ENCODE measurements around the gene MAPKAP1. TPM values are rescaled to one million over a fixed set of nuclear protein-coding genes. Genes with fewer than 3 reads are reported as not detected.

The MAPKAP1 gene
- total and polyA plus RNA-seq, 4 donors: 44.5 to 64.0 (median 62.6) TPM

DNA sequence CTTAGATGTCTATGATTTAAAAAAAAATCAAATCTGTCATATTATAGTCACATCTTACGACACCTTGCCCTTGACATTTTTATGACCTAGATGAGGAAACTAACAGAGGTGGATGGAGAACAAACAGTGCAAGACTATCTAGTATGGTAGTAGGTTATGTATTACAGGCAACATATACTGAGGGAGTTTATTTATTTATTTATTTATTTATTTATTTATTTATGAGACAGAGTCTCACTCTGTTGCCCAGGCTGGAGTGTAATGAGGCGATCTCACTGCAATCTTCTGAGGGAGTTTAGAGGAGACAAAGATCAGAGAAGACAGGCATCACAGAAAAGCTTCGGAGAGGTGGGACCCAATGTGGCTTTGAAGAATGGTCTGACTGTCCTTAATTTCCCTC is 35.6 kb upstream of the MAPKAP1 start:
- 100% methylated on average over 1 of the region's 3 CpGs for WGBS (ENCODE audit: insufficient coverage)

GRCh38 chr9:125739436-125739835 is 32.4 kb upstream of the MAPKAP1 start:
- WGBS (ENCODE audit: insufficient coverage): 100% methylated on average over 1 of the region's 3 CpGs
- Histone ChIP-seq H3K4me1 (ENCODE audit: control insufficient read depth, insufficient read depth, low read length) (no peaks in the 10 kb centered on the region), H3K27me3 (ENCODE audit: control insufficient read depth, insufficient read depth, low read length) (no peaks in the 10 kb centered on the region), H3K36me3 (ENCODE audit: control insufficient read depth, insufficient read depth, low read length) (no peaks in the 10 kb centered on the region), H3K27ac (ENCODE audit: low read depth, low read length) (no peak overlapping the region), H3K4me3 (ENCODE audit: low read depth, low read length) (no peak overlapping the region), H3K9me3 (ENCODE audit: control insufficient read depth, insufficient read depth, low read length) (no peaks in the 10 kb centered on the region)
- no peak for DNase-seq (ENCODE audit: low read depth in 4 of 6, low spot score in 6 of 6)

More for the DNA sequence above, 35.6 kb upstream of the MAPKAP1 start:
- Histone ChIP-seq H3K36me3 (ENCODE audit: control insufficient read depth, insufficient read depth, low read length) (no peaks in the 10 kb centered on the region), H3K4me3 (ENCODE audit: low read depth, low read length) (no peak overlapping the region), H3K27ac (ENCODE audit: low read depth, low read length) (no peak overlapping the region), H3K4me1 (ENCODE audit: control insufficient read depth, insufficient read depth, low read length) (peaks cover 7% of the 10 kb centered on the region), H3K9me3 (ENCODE audit: control insufficient read depth, insufficient read depth, low read length) (no peaks in the 10 kb centered on the region), H3K27me3 (ENCODE audit: control insufficient read depth, insufficient read depth, low read length) (no peaks in the 10 kb centered on the region)
- DNase-seq (ENCODE audit: low read depth in 4 of 6, low spot score in 6 of 6): no peak

DNA sequence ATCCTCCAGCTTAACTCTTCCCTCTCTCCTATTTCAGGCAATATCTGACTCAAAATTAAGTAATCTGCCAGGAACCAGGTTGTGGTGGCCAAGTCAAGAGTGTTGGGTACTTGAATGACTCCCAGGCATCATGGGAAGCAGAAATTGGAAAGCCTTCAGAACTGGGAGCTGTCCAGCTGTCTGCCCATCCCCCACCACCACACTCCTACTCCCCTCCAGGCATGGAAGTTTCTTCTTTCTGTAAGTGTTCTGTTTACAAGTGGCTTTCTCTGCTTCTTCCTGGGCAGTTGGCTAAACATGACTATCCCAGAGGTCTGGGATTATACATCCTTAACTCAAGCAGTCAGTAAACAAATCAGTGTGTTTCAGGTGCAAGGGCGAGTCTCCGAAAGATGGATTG is 25.6 kb upstream of the MAPKAP1 start:
- Histone ChIP-seq H3K9me3 (ENCODE audit: control insufficient read depth, insufficient read depth, low read length) (no peaks in the 10 kb centered on the region), H3K27ac (ENCODE audit: low read depth, low read length) (no peak overlapping the region), H3K4me3 (ENCODE audit: low read depth, low read length) (no peak overlapping the region), H3K4me1 (ENCODE audit: control insufficient read depth, insufficient read depth, low read length) (peaks cover 2% of the 10 kb centered on the region), H3K36me3 (ENCODE audit: control insufficient read depth, insufficient read depth, low read length) (no peaks in the 10 kb centered on the region), H3K27me3 (ENCODE audit: control insufficient read depth, insufficient read depth, low read length) (no peaks in the 10 kb centered on the region)
- WGBS (ENCODE audit: insufficient coverage): 100% methylated on average over 2 of the region's 2 CpGs
- no peak for DNase-seq (ENCODE audit: low read depth in 4 of 6, low spot score in 6 of 6)

GRCh38 chr9:125730168-125730567 is 23.2 kb upstream of the MAPKAP1 start:
- H3K4me3 ChIP-seq (ENCODE audit: low read depth, low read length): no peak overlapping the region
- WGBS (ENCODE audit: insufficient coverage): 80% methylated on average over 2 of the region's 2 CpGs
- no peaks in the 10 kb centered on the region for H3K27me3 ChIP-seq (ENCODE audit: control insufficient read depth, insufficient read depth, low read length)
- H3K9me3 ChIP-seq (ENCODE audit: control insufficient read depth, insufficient read depth, low read length): no peaks in the 10 kb centered on the region
- no peak overlapping the region for H3K27ac ChIP-seq (ENCODE audit: low read depth, low read length)
- H3K36me3 ChIP-seq (ENCODE audit: control insufficient read depth, insufficient read depth, low read length): no peaks in the 10 kb centered on the region
- no peak for DNase-seq (ENCODE audit: low read depth in 4 of 6, low spot score in 6 of 6)
- peaks cover 2% of the 10 kb centered on the region for H3K4me1 ChIP-seq (ENCODE audit: control insufficient read depth, insufficient read depth, low read length)

- WGBS (ENCODE audit: insufficient coverage): 53% methylated on average over 12 of the region's 13 CpGs
- no peak overlapping the region for H3K27ac ChIP-seq (ENCODE audit: low read depth, low read length)
- no peaks in the 10 kb centered on the region for H3K36me3 ChIP-seq (ENCODE audit: control insufficient read depth, insufficient read depth, low read length)
- DNase-seq (ENCODE audit: low read depth in 4 of 6, low spot score in 6 of 6): peak in 1 of 6 donors; percentile 73
- no peaks in the 10 kb centered on the region for H3K4me1 ChIP-seq (ENCODE audit: control insufficient read depth, insufficient read depth, low read length)
- H3K4me3 ChIP-seq (ENCODE audit: low read depth, low read length): no peak overlapping the region
- no peaks in the 10 kb centered on the region for H3K9me3 ChIP-seq (ENCODE audit: control insufficient read depth, insufficient read depth, low read length)
- H3K27me3 ChIP-seq (ENCODE audit: control insufficient read depth, insufficient read depth, low read length): no peaks in the 10 kb centered on the region
Observed at GRCh38 chr9:125726456-125727132, 19.6 kb upstream of the MAPKAP1 start.

DNA sequence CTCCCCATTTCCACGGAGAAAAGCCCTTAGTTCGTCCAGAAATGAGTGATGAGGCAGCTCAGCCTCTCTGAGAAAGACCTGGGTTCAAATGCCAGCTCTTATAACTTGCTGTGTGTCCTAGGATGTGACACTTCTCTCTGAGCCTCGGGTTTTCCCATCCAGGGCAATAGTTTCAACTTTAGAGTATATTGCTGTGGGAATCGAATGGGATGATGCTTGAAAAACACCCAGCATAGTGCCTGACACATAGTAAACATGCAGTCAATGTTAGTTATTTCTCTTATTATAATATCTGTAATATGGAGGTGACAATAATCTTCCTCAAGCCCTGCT is 430 bp upstream of the MAPKAP1 start:
- DNase-seq (ENCODE audit: low read depth in 4 of 6, low spot score in 6 of 6): peak in 1 of 6 donors; percentile 31
- H3K4me1 ChIP-seq (ENCODE audit: control insufficient read depth, insufficient read depth, low read length): no peaks in the 10 kb centered on the region
- no peaks in the 10 kb centered on the region for H3K36me3 ChIP-seq (ENCODE audit: control insufficient read depth, insufficient read depth, low read length)
- peak overlapping the region; percentile 76 for H3K27ac ChIP-seq (ENCODE audit: low read depth, low read length)
- peak overlapping the region; percentile 71 for H3K4me3 ChIP-seq (ENCODE audit: low read depth, low read length)
- H3K9me3 ChIP-seq (ENCODE audit: control insufficient read depth, insufficient read depth, low read length): no peaks in the 10 kb centered on the region
- WGBS (ENCODE audit: insufficient coverage): 0% methylated on average over 1 of the region's 4 CpGs
- no peaks in the 10 kb centered on the region for H3K27me3 ChIP-seq (ENCODE audit: control insufficient read depth, insufficient read depth, low read length)

DNA sequence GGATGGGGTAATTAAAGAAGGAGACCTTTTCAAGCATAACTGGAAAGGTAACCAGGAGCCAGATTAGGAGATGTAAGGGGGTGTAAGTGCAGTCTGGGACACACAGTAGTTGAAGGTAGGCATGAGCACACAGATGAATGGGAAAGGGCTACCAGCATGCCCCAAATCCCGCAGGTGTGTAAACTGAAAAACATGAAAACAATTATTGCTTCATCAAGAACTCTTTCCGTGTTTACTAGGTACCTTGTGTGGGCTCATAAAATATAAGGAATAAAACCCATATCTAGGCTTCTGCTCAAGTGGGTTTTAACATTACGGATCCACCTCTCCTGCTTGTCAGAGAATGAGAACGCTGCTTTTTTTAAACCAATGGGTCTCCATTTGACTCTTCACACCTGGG is 1.1 kb downstream of the MAPKAP1 start:
- Histone ChIP-seq H3K27ac (ENCODE audit: low read depth, low read length) (no peak overlapping the region), H3K36me3 (ENCODE audit: control insufficient read depth, insufficient read depth, low read length) (no peaks in the 10 kb centered on the region), H3K27me3 (ENCODE audit: control insufficient read depth, insufficient read depth, low read length) (no peaks in the 10 kb centered on the region), H3K4me3 (ENCODE audit: low read depth, low read length) (peak overlapping the region; percentile 71), H3K4me1 (ENCODE audit: control insufficient read depth, insufficient read depth, low read length) (no peaks in the 10 kb centered on the region), H3K9me3 (ENCODE audit: control insufficient read depth, insufficient read depth, low read length) (no peaks in the 10 kb centered on the region)
- WGBS (ENCODE audit: insufficient coverage): 93% methylated on average over 2 of the region's 4 CpGs
- no peak for DNase-seq (ENCODE audit: low read depth in 4 of 6, low spot score in 6 of 6)

- H3K36me3 ChIP-seq (ENCODE audit: control insufficient read depth, insufficient read depth, low read length): no peaks in the 10 kb centered on the region
- H3K27ac ChIP-seq (ENCODE audit: low read depth, low read length): no peak overlapping the region
- H3K4me1 ChIP-seq (ENCODE audit: control insufficient read depth, insufficient read depth, low read length): no peaks in the 10 kb centered on the region
- no peaks in the 10 kb centered on the region for H3K27me3 ChIP-seq (ENCODE audit: control insufficient read depth, insufficient read depth, low read length)
- DNase-seq (ENCODE audit: low read depth in 4 of 6, low spot score in 6 of 6): no peak
- 93% methylated on average over 2 of the region's 4 CpGs for WGBS (ENCODE audit: insufficient coverage)
- H3K4me3 ChIP-seq (ENCODE audit: low read depth, low read length): no peak overlapping the region
- H3K9me3 ChIP-seq (ENCODE audit: control insufficient read depth, insufficient read depth, low read length): no peaks in the 10 kb centered on the region
Observed at GRCh38 chr9:125703662-125704061, 3.3 kb downstream of the MAPKAP1 start.

DNA sequence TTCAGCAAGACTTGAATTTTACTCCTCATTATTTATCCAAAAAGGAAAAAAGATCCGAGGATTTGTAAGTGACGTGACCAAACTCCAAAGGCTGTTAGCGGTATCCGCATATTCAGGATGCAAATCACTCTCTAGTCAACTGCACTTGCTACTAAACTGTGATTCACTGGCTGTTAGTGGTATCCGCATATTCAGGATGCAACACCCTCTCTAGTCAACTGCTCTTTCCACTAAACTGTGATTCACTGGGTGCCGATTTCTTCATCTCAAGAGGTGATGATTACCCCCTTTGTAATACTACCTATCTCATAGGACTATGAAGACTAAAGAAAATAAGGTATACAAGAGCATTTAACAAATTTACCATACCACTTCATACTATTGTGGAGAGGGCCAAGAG is 5.7 kb downstream of the MAPKAP1 start:
- no peaks in the 10 kb centered on the region for H3K9me3 ChIP-seq (ENCODE audit: control insufficient read depth, insufficient read depth, low read length)
- no peak for DNase-seq (ENCODE audit: low read depth in 4 of 6, low spot score in 6 of 6)
- no peak overlapping the region for H3K4me3 ChIP-seq (ENCODE audit: low read depth, low read length)
- H3K4me1 ChIP-seq (ENCODE audit: control insufficient read depth, insufficient read depth, low read length): no peaks in the 10 kb centered on the region
- 60% methylated on average over 3 of the region's 6 CpGs for WGBS (ENCODE audit: insufficient coverage)
- no peaks in the 10 kb centered on the region for H3K27me3 ChIP-seq (ENCODE audit: control insufficient read depth, insufficient read depth, low read length)
- no peak overlapping the region for H3K27ac ChIP-seq (ENCODE audit: low read depth, low read length)
- H3K36me3 ChIP-seq (ENCODE audit: control insufficient read depth, insufficient read depth, low read length): no peaks in the 10 kb centered on the region

DNA sequence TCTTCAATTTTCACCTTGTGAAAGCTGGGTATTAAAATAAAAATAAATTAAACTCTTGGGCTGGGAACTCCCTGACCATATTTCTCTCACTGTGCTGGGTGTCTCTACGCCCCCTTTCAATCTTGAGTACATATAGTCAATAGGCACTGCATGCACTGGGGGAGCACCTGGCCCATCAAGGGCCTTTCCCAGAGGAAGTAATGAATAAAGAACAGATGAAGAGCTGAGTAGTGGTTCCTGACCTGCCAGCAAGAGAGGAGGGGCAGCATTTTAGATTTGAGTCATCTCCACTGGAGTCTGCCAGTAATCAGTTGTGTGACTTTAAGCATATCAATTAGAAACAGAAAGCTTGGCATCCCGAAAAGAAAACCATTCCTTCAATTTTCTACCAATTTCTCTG is 6.2 kb downstream of the MAPKAP1 start:
- no peaks in the 10 kb centered on the region for H3K36me3 ChIP-seq (ENCODE audit: control insufficient read depth, insufficient read depth, low read length)
- H3K4me1 ChIP-seq (ENCODE audit: control insufficient read depth, insufficient read depth, low read length): no peaks in the 10 kb centered on the region
- H3K9me3 ChIP-seq (ENCODE audit: control insufficient read depth, insufficient read depth, low read length): no peaks in the 10 kb centered on the region
- WGBS (ENCODE audit: insufficient coverage): no CpG with 5 or more reads among the region's 2 CpGs
- no peak overlapping the region for H3K4me3 ChIP-seq (ENCODE audit: low read depth, low read length)
- DNase-seq (ENCODE audit: low read depth in 4 of 6, low spot score in 6 of 6): no peak
- H3K27me3 ChIP-seq (ENCODE audit: control insufficient read depth, insufficient read depth, low read length): no peaks in the 10 kb centered on the region
- no peak overlapping the region for H3K27ac ChIP-seq (ENCODE audit: low read depth, low read length)

Measured in spinal cord (tissue), 10 donors.